SK-N-MC (cell line): Measurements from ENCODE around the gene LCORL.

Source experiments
- EZH2 ChIP-seq: fragments of 200-600 bp; sonication (generic); IDR thresholded peaks from one replicate; pipeline ENCODE4 v1.6.1; 2017; ENCODE audit warnings: antibody characterized with exemption
- POLR2AphosphoS5 ChIP-seq: IDR thresholded peaks from 2 replicates; pipeline ENCODE4 v1.6.1; 2012; ENCODE audit warnings: mild to moderate bottlenecking, low read depth, low read length, borderline replicate concordance

- TF ChIP-seq POLR2AphosphoS5 (no peak), EZH2 (no peak)
Observed at GRCh38 chr4:18012134-18012806, 9.3 kb downstream of the LCORL start.
